ENCODE measurements around the gene CD4. TPM values are rescaled to one million over a fixed set of nuclear protein-coding genes. Genes with fewer than 3 reads are reported as not detected.

The CD4 gene
- total RNA-seq, 4 donors from 2014 or later = 3.5 to 8.1 (median 3.9) TPM

GRCh38 chr12:6780573-6780972 lies 8.8 kb upstream of the CD4 start:
- H3K36me3 ChIP-seq = no peaks in the 10 kb centered on the region
- no peaks in the 10 kb centered on the region for H3K9me3 ChIP-seq
- intact Hi-C loops (cut with DNase I) = loop anchor here (5.0 kb wide), 1 partner anchor 48 kb away; no protein-coding TSS in a partner anchor
- no peak overlapping the region for H3K4me3 ChIP-seq (replicated peaks in 1 of 3)
- H3K27ac ChIP-seq = no peak overlapping the region
- TF ChIP-seq, protein P1, sequence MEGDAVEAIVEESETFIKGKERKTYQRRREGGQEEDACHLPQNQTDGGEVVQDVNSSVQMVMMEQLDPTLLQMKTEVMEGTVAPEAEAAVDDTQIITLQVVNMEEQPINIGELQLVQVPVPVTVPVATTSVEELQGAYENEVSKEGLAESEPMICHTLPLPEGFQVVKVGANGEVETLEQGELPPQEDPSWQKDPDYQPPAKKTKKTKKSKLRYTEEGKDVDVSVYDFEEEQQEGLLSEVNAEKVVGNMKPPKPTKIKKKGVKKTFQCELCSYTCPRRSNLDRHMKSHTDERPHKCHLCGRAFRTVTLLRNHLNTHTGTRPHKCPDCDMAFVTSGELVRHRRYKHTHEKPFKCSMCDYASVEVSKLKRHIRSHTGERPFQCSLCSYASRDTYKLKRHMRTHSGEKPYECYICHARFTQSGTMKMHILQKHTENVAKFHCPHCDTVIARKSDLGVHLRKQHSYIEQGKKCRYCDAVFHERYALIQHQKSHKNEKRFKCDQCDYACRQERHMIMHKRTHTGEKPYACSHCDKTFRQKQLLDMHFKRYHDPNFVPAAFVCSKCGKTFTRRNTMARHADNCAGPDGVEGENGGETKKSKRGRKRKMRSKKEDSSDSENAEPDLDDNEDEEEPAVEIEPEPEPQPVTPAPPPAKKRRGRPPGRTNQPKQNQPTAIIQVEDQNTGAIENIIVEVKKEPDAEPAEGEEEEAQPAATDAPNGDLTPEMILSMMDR (IDR thresholded peaks at IDR 0.05) = no peak
- TF ChIP-seq POLR2A (IDR thresholded peaks at IDR 0.05) = no peak
- peaks cover 6 to 7% of the 10 kb centered on the region in 2 donors for H3K4me1 ChIP-seq
- WGBS, 2 donors = 86 to 93% methylated on average over 6 of the region's 6 CpGs
- no peaks in the 10 kb centered on the region for H3K27me3 ChIP-seq
- no peak for DNase-seq

- no peaks in the 10 kb centered on the region for H3K27me3 ChIP-seq
- no peak for DNase-seq
- H3K9me3 ChIP-seq = no peaks in the 10 kb centered on the region
- H3K27ac ChIP-seq = no peak overlapping the region
- peaks cover 6 to 7% of the 10 kb centered on the region in 2 donors for H3K4me1 ChIP-seq
- intact Hi-C loops (cut with DNase I) = loop anchor here (5.0 kb wide), 1 partner anchor 50 kb away; no protein-coding TSS in a partner anchor
- TF ChIP-seq, protein P1 (IDR thresholded peaks at IDR 0.05) = no peak
- no peak for TF ChIP-seq POLR2A (IDR thresholded peaks at IDR 0.05)
- H3K4me3 ChIP-seq (replicated peaks in 1 of 3) = no peak overlapping the region
- 80 to 81% methylated on average over 6 of the region's 6 CpGs for WGBS, 2 donors
- no peaks in the 10 kb centered on the region for H3K36me3 ChIP-seq
These were observed 7.2 kb upstream of the CD4 start for GRCh38 chr12:6782119-6782518.

- Histone ChIP-seq H3K27ac (no peak overlapping the region), H3K4me1 (peaks cover 6 to 7% of the 10 kb centered on the region in 2 donors), H3K4me3 (replicated peaks in 1 of 3) (no peak overlapping the region), H3K9me3 (no peaks in the 10 kb centered on the region), H3K27me3 (no peaks in the 10 kb centered on the region), H3K36me3 (no peaks in the 10 kb centered on the region)
- 75 to 79% methylated on average over 9 of the region's 10 CpGs for WGBS, 2 donors
- DNase-seq = no peak
- intact Hi-C loops (cut with DNase I) = loop anchor here (5.0 kb wide), 1 partner anchor 51 kb away; no protein-coding TSS in a partner anchor
- TF ChIP-seq, protein P1 (IDR thresholded peaks at IDR 0.05) = no peak
- TF ChIP-seq POLR2A (IDR thresholded peaks at IDR 0.05) = no peak
These were observed 6.3 kb upstream of the CD4 start for GRCh38 chr12:6782850-6783566.

DNA sequence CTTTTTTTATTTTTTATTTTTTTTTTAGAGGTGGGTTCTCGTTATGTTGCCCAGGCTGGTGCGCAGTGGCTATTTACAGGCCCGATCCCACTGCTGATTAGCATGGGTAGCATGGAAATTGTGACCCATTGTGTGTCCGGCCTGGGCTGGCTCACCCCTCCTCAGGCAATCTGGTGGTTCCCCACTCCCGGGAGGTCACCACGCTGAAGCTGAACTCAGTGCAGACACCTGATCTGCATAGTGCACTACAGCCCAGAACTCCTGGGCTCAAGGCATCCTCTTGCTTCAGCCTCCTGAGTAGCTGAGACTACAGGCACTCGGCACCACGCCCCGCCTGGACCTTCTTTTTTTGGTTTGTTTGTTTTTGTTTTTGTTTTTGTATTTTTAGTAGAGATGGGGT lies 5.5 kb upstream of the CD4 start:
- TF ChIP-seq POLR2A (IDR thresholded peaks at IDR 0.05) = no peak
- intact Hi-C loops (cut with DNase I) = loop anchor here (5.0 kb wide), 1 partner anchor 52 kb away; no protein-coding TSS in a partner anchor
- H3K27ac ChIP-seq = no peak overlapping the region

DNA sequence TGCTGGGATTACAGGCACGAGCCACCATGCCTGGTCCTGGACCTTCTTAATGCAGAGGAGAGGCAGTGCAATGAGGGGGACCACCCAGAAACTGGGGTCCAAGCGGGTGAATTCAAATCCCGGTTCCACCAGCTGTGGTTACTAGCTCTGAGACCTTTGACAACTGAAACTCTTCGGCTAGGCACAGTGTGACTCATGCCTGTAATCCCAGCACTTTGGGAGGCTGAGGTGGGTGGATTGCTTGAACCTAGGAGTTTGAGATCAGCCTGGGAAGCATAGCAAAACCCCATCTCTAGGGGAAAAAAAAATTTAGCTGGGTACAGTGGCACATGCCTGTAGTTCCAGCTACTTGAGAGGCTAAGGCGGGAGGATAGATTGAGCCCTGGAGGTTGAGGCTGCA lies 5.0 kb upstream of the CD4 start:
- Histone ChIP-seq H3K36me3 (no peaks in the 10 kb centered on the region), H3K27ac (no peak overlapping the region), H3K4me1 (no peaks in the 10 kb centered on the region), H3K27me3 (no peaks in the 10 kb centered on the region), H3K9me3 (no peaks in the 10 kb centered on the region), H3K4me3 (replicated peaks in 1 of 3) (no peak overlapping the region)
- no peak for DNase-seq
- 60 to 77% methylated on average over 3 to 5 of the region's 5 CpGs for WGBS, 2 donors
- TF ChIP-seq, protein P1 (IDR thresholded peaks at IDR 0.05) = no peak
- TF ChIP-seq POLR2A (IDR thresholded peaks at IDR 0.05) = no peak
- intact Hi-C loops (cut with DNase I) = loop anchor here (5.0 kb wide), 1 partner anchor 52 kb away; no protein-coding TSS in a partner anchor

More for the DNA sequence above, 5.5 kb upstream of the CD4 start:
- 83 to 93% methylated on average over 9 of the region's 9 CpGs for WGBS, 2 donors
- no peak overlapping the region for H3K4me3 ChIP-seq (replicated peaks in 1 of 3)
- H3K36me3 ChIP-seq = no peaks in the 10 kb centered on the region
- H3K27me3 ChIP-seq = no peaks in the 10 kb centered on the region
- no peaks in the 10 kb centered on the region for H3K9me3 ChIP-seq
- DNase-seq = no peak
- H3K4me1 ChIP-seq = no peaks in the 10 kb centered on the region
